Osteoblast (primary cell): ENCODE results near the gene CXCR6. TPM values are rescaled to one million over a fixed set of nuclear protein-coding genes. Genes with fewer than 3 reads are reported as not detected.

Experiments
- DNase-seq: peaks from one replicate; pipeline ENCODE4 v3.0.0; 2011; ENCODE audit warnings: low spot score, mixed read lengths; ENCODE audit not compliant: insufficient read length; ENCODE audit errors: missing footprints
- H2AFZ ChIP-seq: 2 replicates; pipeline ENCODE4 v1.6.0; 2011; ENCODE audit warnings: mild to moderate bottlenecking, low read length
- H3K27ac ChIP-seq: 2 replicates; pipeline ENCODE4 v1.5.1; 2011; ENCODE audit warnings: mild to moderate bottlenecking, low read depth, low read length, moderate library complexity
- H3K27me3 ChIP-seq: 2 replicates; pipeline ENCODE4 v1.6.0; 2012; ENCODE audit warnings: mild to moderate bottlenecking, control low read depth, inconsistent platforms, low read length, moderate library complexity; ENCODE audit not compliant: insufficient read depth
- H3K36me3 ChIP-seq: 2 replicates; pipeline ENCODE4 v1.5.1; 2011; ENCODE audit warnings: mild to moderate bottlenecking, low read length, control low read depth, moderate library complexity; ENCODE audit not compliant: insufficient read depth
- H3K4me1 ChIP-seq: 2 replicates; pipeline ENCODE4 v1.5.1; 2011; ENCODE audit warnings: mild to moderate bottlenecking, low read length, control low read depth, moderate library complexity; ENCODE audit not compliant: insufficient read depth
- H3K4me2 ChIP-seq: 2 replicates; pipeline ENCODE4 v1.6.0; 2011; ENCODE audit warnings: mild to moderate bottlenecking, low read length; ENCODE audit not compliant: insufficient read depth
- H3K4me3 ChIP-seq: fragments of 200-600 bp; sonication (generic); 3 replicates; pipeline ENCODE4 v1.5.1; 2012; ENCODE audit warnings: mild to moderate bottlenecking, low read length, inconsistent platforms; ENCODE audit not compliant: insufficient read depth
- H3K79me2 ChIP-seq: 2 replicates; pipeline ENCODE4 v1.6.0; 2012; ENCODE audit warnings: mild to moderate bottlenecking, low read length, control low read depth, inconsistent platforms; ENCODE audit not compliant: insufficient read depth
- H3K9me3 ChIP-seq: 2 replicates; pipeline ENCODE4 v1.5.1; 2011; ENCODE audit warnings: low read depth, low read length, control low read depth
- H4K20me1 ChIP-seq: 2 replicates; pipeline ENCODE4 v1.6.0; 2012; ENCODE audit warnings: mild to moderate bottlenecking, low read length, control low read depth; ENCODE audit not compliant: insufficient read depth
- total RNA-seq: library from RNA; depleted of rRNA; stranded (reverse); fragments of >200 nt; gene quantifications from 2 replicates; pipeline ENCODE4 v1.2.3, GENCODE V29; 2012
- TF ChIP-seq, protein P1 (sequence below): IDR thresholded peaks from 2 replicates; pipeline ENCODE4 v1.5.1; 2011; ENCODE audit warnings: mild to moderate bottlenecking, low read depth, low read length, moderate library complexity; ENCODE audit errors: extremely low read depth

Gene CXCR6
- total RNA-seq, 1 donor = not detected

DNA sequence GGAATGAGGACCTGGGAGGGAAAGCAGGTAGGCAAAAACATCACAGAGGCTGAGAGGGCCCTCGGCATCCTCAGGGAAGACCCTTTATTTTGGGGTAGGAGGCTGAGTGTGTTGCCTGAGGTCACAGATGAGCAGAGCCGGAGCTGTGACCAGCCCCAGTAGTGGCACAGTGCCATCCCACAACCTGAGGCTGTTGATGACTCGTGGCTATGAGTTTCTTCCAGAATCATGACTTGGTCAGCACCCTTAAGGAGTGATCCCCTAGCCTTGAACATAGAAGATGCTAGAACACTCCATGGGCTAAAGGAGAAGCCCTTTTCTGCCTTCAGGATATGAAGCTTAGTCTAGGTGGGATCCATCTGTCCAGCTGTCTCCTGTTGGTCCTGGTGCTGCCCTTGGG, 19.5 kb upstream of the CXCR6 start:
- Histone ChIP-seq H4K20me1 (peaks cover 10% of the 10 kb centered on the region), H3K9me3 (no peaks in the 10 kb centered on the region), H3K27me3 (no peaks in the 10 kb centered on the region), H3K36me3 (peaks cover 15% of the 10 kb centered on the region), H3K79me2 (no peaks in the 10 kb centered on the region), H3K27ac (no peak overlapping the region), H3K4me1 (peaks cover 10% of the 10 kb centered on the region), H2AFZ (no peak overlapping the region), H3K4me2 (no peak overlapping the region), H3K4me3 (no peak overlapping the region)
- no peak for DNase-seq
- TF ChIP-seq, protein P1, sequence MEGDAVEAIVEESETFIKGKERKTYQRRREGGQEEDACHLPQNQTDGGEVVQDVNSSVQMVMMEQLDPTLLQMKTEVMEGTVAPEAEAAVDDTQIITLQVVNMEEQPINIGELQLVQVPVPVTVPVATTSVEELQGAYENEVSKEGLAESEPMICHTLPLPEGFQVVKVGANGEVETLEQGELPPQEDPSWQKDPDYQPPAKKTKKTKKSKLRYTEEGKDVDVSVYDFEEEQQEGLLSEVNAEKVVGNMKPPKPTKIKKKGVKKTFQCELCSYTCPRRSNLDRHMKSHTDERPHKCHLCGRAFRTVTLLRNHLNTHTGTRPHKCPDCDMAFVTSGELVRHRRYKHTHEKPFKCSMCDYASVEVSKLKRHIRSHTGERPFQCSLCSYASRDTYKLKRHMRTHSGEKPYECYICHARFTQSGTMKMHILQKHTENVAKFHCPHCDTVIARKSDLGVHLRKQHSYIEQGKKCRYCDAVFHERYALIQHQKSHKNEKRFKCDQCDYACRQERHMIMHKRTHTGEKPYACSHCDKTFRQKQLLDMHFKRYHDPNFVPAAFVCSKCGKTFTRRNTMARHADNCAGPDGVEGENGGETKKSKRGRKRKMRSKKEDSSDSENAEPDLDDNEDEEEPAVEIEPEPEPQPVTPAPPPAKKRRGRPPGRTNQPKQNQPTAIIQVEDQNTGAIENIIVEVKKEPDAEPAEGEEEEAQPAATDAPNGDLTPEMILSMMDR = no peak

DNA sequence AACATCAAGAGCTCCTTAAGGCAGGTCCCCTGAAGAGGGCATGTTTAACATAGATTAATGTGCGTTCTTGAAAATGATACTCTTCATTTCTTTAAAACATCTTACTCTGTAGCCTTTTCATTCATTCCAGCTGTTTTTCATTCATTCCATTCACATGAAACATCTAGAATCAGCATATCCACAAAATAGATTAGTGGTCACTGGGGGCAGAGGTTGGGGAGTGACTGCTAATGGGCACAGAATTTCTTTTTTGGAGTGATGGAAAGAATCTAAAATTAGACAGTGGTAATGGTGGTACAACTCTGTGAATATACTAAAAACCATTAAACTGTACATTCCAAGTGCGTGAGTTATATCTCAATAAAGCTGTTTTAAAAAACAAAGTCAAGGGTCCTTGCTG, 15.4 kb upstream of the CXCR6 start:
- Histone ChIP-seq H3K4me3 (no peak overlapping the region), H3K9me3 (no peaks in the 10 kb centered on the region), H4K20me1 (peaks cover 14% of the 10 kb centered on the region), H3K79me2 (no peaks in the 10 kb centered on the region), H3K36me3 (peaks cover 31% of the 10 kb centered on the region), H3K4me2 (no peak overlapping the region), H3K4me1 (peaks cover 10% of the 10 kb centered on the region), H2AFZ (no peak overlapping the region), H3K27ac (no peak overlapping the region), H3K27me3 (no peaks in the 10 kb centered on the region)
- peak; percentile 87 for DNase-seq
- TF ChIP-seq, protein P1 = no peak

DNA sequence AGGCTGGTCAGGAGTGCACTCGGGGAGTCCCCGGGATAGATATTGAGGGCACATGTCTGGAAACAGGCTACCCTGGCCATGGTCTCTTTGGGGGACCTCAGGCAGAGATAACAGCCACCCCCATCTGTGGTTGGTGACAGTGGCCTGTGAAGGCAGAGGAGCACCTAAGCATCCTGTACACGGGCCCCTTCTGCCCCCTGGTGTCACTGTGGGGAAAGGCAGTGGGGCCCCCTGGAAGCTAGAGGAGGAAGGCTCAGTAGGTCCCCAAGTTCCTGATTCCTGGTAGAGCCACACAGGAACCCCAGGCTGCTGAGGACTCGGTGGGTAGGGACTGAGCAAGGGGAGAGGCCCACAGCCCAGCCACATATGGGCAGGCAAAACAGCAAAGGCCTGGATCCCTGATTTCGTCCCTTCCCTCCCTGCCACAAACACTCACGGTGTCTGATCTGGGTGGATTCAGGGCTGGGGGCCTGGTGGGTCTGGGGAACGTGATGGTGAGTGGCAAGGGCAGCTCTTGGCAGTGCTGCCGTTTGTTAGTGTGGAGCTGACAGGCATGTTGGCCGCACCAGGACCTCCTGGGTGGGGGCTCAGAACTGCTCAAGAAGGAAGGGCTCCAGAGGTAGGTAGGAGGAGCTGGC, 14.1 kb upstream of the CXCR6 start:
- TF ChIP-seq, protein P1 = peak; percentile 79
- H3K79me2 ChIP-seq = no peaks in the 10 kb centered on the region
- no peak overlapping the region for H3K27ac ChIP-seq
- no peaks in the 10 kb centered on the region for H3K9me3 ChIP-seq
- DNase-seq = peak; percentile 69
- H2AFZ ChIP-seq = no peak overlapping the region
- no peak overlapping the region for H3K4me2 ChIP-seq
- H3K4me1 ChIP-seq = peaks cover 10% of the 10 kb centered on the region
- H3K27me3 ChIP-seq = no peaks in the 10 kb centered on the region
- H4K20me1 ChIP-seq = peaks cover 12% of the 10 kb centered on the region
- peaks cover 25% of the 10 kb centered on the region for H3K36me3 ChIP-seq
- no peak overlapping the region for H3K4me3 ChIP-seq

DNA sequence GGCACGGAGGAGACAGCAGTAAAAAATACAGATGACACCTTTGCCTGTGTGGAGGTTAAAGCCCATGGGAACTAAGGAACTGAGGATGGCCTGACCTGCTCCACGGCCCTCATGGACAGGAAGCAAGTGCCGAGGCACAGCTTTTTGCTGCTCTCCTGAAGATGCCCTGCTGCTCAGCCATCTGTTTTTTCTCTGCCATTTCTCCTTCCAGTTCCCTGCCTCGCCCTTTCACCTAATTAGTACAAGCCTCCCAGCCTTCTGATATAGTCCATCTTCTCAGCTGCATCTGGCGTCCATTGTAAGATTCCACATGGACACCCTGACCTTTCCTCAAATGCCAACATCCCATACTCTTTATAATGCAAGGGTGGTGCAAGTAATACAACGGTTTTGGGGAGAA, 11.8 kb upstream of the CXCR6 start:
- Histone ChIP-seq H3K4me1 (peaks cover 10% of the 10 kb centered on the region), H3K79me2 (no peaks in the 10 kb centered on the region), H3K9me3 (no peaks in the 10 kb centered on the region), H3K27ac (no peak overlapping the region), H3K4me3 (no peak overlapping the region), H3K36me3 (peaks cover 39% of the 10 kb centered on the region), H2AFZ (no peak overlapping the region), H3K27me3 (no peaks in the 10 kb centered on the region), H4K20me1 (peaks cover 5% of the 10 kb centered on the region), H3K4me2 (no peak overlapping the region)
- TF ChIP-seq, protein P1 = no peak
- no peak for DNase-seq
